Measurements from ENCODE around the gene ERBB4.

Gene ERBB4

GRCh38 chr2:211985393-211985792 lies 553.2 kb downstream of the ERBB4 start:
- H3K27ac Mint-ChIP-seq, result no peak overlapping the region
- no peaks in the 10 kb centered on the region for H3K27me3 Mint-ChIP-seq
- H3K36me3 Mint-ChIP-seq, result no peaks in the 10 kb centered on the region
- H3K4me1 Mint-ChIP-seq (ENCODE audit: low read depth), result no peaks in the 10 kb centered on the region
- H3K9me3 Mint-ChIP-seq (ENCODE audit: low read depth), result no peaks in the 10 kb centered on the region
- no peak overlapping the region for H3K4me3 Mint-ChIP-seq

DNA sequence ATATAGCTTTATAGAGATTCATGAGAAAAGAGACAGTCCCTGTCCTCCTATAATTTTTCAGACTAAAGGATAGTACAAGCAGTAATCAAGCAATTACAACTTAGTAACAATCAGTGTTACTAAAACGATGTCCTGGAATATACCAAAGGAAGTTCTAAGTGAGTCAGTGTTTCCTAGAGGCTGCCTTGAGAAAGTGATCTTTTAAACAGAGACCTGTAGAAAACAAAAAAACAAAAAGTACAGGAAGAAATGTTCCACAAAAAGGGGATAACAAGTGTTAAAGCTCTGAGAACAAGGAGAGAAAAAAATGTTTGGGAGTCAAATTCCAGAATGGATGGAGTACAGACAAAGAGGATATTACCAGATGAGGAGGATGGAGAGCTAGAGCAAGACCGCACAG lies 556.4 kb downstream of the ERBB4 start:
- H3K9me3 Mint-ChIP-seq (ENCODE audit: low read depth), result no peaks in the 10 kb centered on the region
- H3K27me3 Mint-ChIP-seq, result no peaks in the 10 kb centered on the region
- no peaks in the 10 kb centered on the region for H3K4me1 Mint-ChIP-seq (ENCODE audit: low read depth)
- H3K27ac Mint-ChIP-seq, result no peak overlapping the region
- H3K4me3 Mint-ChIP-seq, result no peak overlapping the region
- H3K36me3 Mint-ChIP-seq, result no peaks in the 10 kb centered on the region

- no peaks in the 10 kb centered on the region for H3K4me1 Mint-ChIP-seq (ENCODE audit: low read depth)
- H3K36me3 Mint-ChIP-seq, result no peaks in the 10 kb centered on the region
- H3K27me3 Mint-ChIP-seq, result no peaks in the 10 kb centered on the region
- H3K4me3 Mint-ChIP-seq, result no peak overlapping the region
- H3K27ac Mint-ChIP-seq, result no peak overlapping the region
- no peaks in the 10 kb centered on the region for H3K9me3 Mint-ChIP-seq (ENCODE audit: low read depth)
These were observed 557.2 kb downstream of the ERBB4 start for GRCh38 chr2:211981451-211981850.

DNA sequence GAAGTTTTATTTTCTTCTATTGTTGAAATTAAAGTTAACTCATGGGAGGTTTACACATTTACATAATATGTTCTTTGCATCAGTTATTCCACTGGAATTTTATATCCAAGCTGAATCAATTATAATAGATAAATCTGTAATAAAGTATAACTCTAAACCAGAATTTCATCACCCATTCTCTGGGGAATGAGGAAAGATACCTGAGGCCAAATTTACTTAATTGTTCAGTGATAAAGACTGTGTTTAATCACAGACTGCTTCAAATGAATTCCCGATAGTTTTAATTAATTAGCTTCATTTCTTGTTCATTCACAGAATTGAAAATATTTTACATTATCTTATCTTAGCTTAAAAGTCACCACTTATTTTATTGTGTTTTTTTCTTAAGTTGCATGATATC lies 562.5 kb downstream of the ERBB4 start:
- Mint-ChIP-seq H3K36me3 (no peaks in the 10 kb centered on the region), H3K9me3 (ENCODE audit: low read depth) (peaks cover 5% of the 10 kb centered on the region), H3K27me3 (no peaks in the 10 kb centered on the region), H3K4me3 (no peak overlapping the region), H3K27ac (no peak overlapping the region), H3K4me1 (ENCODE audit: low read depth) (no peaks in the 10 kb centered on the region)

GRCh38 chr2:211967234-211967633 lies 571.4 kb downstream of the ERBB4 start:
- Mint-ChIP-seq H3K36me3 (no peaks in the 10 kb centered on the region), H3K27me3 (no peaks in the 10 kb centered on the region)

GRCh38 chr2:211963969-211964368 lies 574.6 kb downstream of the ERBB4 start:
- no peaks in the 10 kb centered on the region for H3K4me1 Mint-ChIP-seq (ENCODE audit: low read depth)
- H3K9me3 Mint-ChIP-seq (ENCODE audit: low read depth), result peaks cover 5% of the 10 kb centered on the region
- no peaks in the 10 kb centered on the region for H3K36me3 Mint-ChIP-seq
- H3K27me3 Mint-ChIP-seq, result no peaks in the 10 kb centered on the region
- no peak overlapping the region for H3K27ac Mint-ChIP-seq
- no peak overlapping the region for H3K4me3 Mint-ChIP-seq

More at GRCh38 chr2:211967234-211967633, 571.4 kb downstream of the ERBB4 start:
- H3K27ac Mint-ChIP-seq, result no peak overlapping the region
- H3K9me3 Mint-ChIP-seq (ENCODE audit: low read depth), result peaks cover 14% of the 10 kb centered on the region
- no peak overlapping the region for H3K4me3 Mint-ChIP-seq
- H3K4me1 Mint-ChIP-seq (ENCODE audit: low read depth), result no peaks in the 10 kb centered on the region

DNA sequence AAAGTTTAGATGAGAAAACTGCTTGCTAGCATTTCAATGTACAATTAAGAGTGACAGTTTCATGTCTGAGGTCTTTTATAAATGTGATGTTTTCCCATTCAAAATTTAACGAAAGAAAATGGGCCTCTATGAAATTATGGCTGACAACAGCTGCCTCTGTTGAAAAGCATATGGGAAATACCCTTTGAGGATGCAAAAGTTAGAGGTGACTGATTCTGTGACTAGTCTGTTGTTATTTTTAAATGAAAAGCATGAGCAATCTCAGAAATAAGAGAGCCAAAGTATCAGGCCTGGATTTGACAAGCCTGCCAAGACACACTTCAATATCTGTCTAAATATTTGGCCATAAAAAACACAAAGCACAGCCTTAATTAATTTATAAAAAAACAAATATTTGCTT lies 580.8 kb downstream of the ERBB4 start:
- H3K36me3 Mint-ChIP-seq, result no peaks in the 10 kb centered on the region
- no peaks in the 10 kb centered on the region for H3K27me3 Mint-ChIP-seq
- no peak overlapping the region for H3K4me3 Mint-ChIP-seq
- no peak overlapping the region for H3K27ac Mint-ChIP-seq
- H3K4me1 Mint-ChIP-seq (ENCODE audit: low read depth), result no peaks in the 10 kb centered on the region
- H3K9me3 Mint-ChIP-seq (ENCODE audit: low read depth), result peaks cover 5% of the 10 kb centered on the region

DNA sequence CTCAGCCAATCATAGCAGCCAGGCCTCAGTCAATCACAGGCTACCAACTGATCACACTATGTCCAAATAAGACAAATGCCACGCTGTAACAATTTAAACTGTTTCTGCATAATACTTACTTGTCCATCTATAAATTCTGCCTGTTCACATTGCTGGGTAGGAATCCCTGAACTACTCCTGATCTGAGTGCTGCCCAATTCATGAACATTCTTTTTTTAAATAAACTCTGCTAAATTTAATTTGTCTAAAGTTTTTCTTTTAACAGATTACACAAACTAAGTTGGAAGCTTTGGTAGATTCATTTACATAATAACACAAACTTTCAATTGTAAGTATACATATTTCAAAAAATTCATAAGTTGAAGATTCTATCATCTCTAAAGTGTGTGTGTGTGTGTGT lies 583.0 kb downstream of the ERBB4 start:
- Mint-ChIP-seq H3K9me3 (ENCODE audit: low read depth) (peaks cover 7% of the 10 kb centered on the region), H3K27ac (no peak overlapping the region), H3K4me3 (no peak overlapping the region), H3K4me1 (ENCODE audit: low read depth) (no peaks in the 10 kb centered on the region), H3K27me3 (no peaks in the 10 kb centered on the region), H3K36me3 (no peaks in the 10 kb centered on the region)

GRCh38 chr2:211948932-211949331 lies 589.7 kb downstream of the ERBB4 start:
- Mint-ChIP-seq H3K36me3 (no peaks in the 10 kb centered on the region), H3K27me3 (no peaks in the 10 kb centered on the region), H3K4me3 (no peak overlapping the region), H3K27ac (no peak overlapping the region), H3K4me1 (ENCODE audit: low read depth) (no peaks in the 10 kb centered on the region), H3K9me3 (ENCODE audit: low read depth) (peaks cover 17% of the 10 kb centered on the region)

DNA sequence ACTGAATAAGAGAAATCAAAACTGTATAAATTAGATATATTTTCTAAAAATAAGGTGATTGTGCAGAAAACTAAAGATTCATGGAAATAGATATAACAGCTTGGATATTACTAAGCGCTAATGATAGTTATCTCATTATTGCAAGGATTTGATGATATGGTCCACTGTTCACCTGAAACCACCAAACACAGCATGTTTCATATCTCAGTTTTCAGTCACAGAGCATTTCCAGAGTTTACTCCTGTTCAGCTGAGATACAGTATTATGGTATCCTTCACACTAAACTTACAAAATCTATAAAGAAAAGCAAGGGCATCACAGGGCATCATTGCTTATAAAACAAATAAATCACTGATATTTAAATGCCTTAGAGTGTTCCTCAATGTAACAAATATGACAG lies 591.6 kb downstream of the ERBB4 start:
- Mint-ChIP-seq H3K9me3 (ENCODE audit: low read depth) (peaks cover 15% of the 10 kb centered on the region), H3K27ac (no peak overlapping the region)

GRCh38 chr2:211944572-211944971 lies 594.0 kb downstream of the ERBB4 start:
- Mint-ChIP-seq H3K4me3 (no peak overlapping the region), H3K4me1 (ENCODE audit: low read depth) (no peaks in the 10 kb centered on the region)

More for the DNA sequence above, 591.6 kb downstream of the ERBB4 start:
- Mint-ChIP-seq H3K4me3 (no peak overlapping the region), H3K4me1 (ENCODE audit: low read depth) (no peaks in the 10 kb centered on the region), H3K36me3 (no peaks in the 10 kb centered on the region), H3K27me3 (no peaks in the 10 kb centered on the region)

DNA sequence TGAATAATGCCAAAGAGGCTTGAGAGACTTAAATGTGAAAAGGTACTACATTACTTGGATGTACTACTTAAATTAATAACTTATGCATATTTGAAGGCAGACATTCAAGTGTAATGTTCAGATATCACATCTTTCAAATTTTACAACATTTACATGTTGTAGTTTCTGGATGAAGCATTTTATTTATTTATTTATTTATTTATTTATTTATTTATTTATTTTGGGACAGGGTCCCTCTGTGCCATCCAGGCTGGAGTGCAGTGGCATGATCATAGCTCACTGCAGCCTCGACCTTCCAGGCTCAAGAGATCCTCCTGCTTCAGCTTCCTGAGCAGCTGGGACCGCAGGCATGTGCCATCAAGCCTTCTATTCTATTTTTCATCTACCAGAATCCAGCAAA lies 596.4 kb downstream of the ERBB4 start:
- H3K27me3 Mint-ChIP-seq, result no peaks in the 10 kb centered on the region
- H3K36me3 Mint-ChIP-seq, result no peaks in the 10 kb centered on the region
- no peak overlapping the region for H3K27ac Mint-ChIP-seq
- no peaks in the 10 kb centered on the region for H3K4me1 Mint-ChIP-seq (ENCODE audit: low read depth)
- no peaks in the 10 kb centered on the region for H3K9me3 Mint-ChIP-seq (ENCODE audit: low read depth)
- no peak overlapping the region for H3K4me3 Mint-ChIP-seq

More at GRCh38 chr2:211944572-211944971, 594.0 kb downstream of the ERBB4 start:
- peaks cover 6% of the 10 kb centered on the region for H3K9me3 Mint-ChIP-seq (ENCODE audit: low read depth)
- no peaks in the 10 kb centered on the region for H3K36me3 Mint-ChIP-seq
- no peak overlapping the region for H3K27ac Mint-ChIP-seq
- H3K27me3 Mint-ChIP-seq, result no peaks in the 10 kb centered on the region

DNA sequence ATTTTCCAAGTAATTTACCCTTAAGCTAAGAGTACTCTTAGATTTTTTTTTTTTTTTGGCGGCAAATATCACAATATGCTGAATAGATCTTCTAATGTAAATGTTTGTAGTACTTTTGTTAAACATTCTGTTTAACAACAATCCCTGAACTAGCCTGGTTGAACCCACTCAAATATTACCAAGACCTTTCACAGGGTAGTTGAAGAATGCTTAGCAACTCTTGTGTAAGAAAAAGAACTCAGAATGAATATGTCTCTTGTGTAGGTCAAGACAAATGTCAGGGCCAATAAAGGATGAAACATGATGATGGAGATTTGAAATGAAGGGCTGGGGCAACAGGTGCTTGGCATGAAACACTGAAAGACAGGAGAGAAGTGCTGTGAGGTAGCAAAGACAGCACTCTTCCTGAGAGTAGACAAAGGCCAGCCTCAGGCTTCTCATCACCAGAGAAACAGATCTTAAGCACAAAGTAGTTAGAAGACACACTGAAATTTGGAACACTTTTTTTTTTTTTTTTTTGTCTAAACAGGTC lies 597.3 kb downstream of the ERBB4 start:
- Mint-ChIP-seq H3K27me3 (no peaks in the 10 kb centered on the region), H3K27ac (no peak overlapping the region), H3K4me1 (ENCODE audit: low read depth) (no peaks in the 10 kb centered on the region), H3K4me3 (no peak overlapping the region), H3K9me3 (ENCODE audit: low read depth) (no peaks in the 10 kb centered on the region), H3K36me3 (no peaks in the 10 kb centered on the region)

DNA sequence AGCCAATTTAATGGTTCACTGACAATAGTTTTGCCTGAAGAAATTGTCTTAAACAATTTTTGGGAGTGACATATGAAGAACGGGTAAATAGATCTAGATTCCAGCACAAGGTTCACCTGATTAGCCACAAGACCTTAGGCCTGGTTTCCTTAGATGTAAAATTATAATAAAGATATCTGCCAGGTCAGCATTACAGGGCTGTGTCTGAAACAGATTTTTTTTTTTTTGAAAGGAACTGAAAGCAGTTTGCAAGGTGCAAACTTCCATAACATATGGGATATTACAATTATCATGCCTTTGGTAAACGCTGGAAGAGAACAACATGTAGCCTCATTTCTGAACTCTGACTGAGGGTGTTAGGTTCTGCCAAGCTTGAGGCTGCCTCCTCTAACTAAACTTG lies 599.4 kb downstream of the ERBB4 start:
- H3K4me3 Mint-ChIP-seq, result no peak overlapping the region
- no peaks in the 10 kb centered on the region for H3K27me3 Mint-ChIP-seq
- H3K27ac Mint-ChIP-seq, result no peak overlapping the region
- H3K36me3 Mint-ChIP-seq, result no peaks in the 10 kb centered on the region
- no peaks in the 10 kb centered on the region for H3K4me1 Mint-ChIP-seq (ENCODE audit: low read depth)
- no peaks in the 10 kb centered on the region for H3K9me3 Mint-ChIP-seq (ENCODE audit: low read depth)

DNA sequence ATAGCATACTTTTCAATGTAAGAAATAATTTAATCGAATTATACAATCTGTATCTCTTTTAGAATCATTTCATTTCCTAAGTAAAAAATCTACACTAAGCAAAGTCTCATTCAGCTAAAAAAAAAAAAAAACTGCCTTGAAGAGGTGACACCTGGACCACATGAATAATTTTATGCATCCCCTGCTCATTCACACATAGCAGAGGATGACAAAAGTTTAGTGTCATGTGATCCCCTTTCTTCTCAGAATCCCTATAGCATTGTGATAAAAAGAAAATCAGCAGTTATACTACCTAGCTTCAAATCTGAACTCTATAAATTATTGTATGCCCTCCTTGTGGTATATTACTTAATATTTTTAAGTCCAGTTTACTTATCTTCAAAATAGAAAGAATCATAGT lies 603.8 kb downstream of the ERBB4 start:
- Mint-ChIP-seq H3K27me3 (no peaks in the 10 kb centered on the region), H3K27ac (no peak overlapping the region), H3K9me3 (ENCODE audit: low read depth) (no peaks in the 10 kb centered on the region), H3K36me3 (no peaks in the 10 kb centered on the region), H3K4me3 (no peak overlapping the region), H3K4me1 (ENCODE audit: low read depth) (no peaks in the 10 kb centered on the region)

DNA sequence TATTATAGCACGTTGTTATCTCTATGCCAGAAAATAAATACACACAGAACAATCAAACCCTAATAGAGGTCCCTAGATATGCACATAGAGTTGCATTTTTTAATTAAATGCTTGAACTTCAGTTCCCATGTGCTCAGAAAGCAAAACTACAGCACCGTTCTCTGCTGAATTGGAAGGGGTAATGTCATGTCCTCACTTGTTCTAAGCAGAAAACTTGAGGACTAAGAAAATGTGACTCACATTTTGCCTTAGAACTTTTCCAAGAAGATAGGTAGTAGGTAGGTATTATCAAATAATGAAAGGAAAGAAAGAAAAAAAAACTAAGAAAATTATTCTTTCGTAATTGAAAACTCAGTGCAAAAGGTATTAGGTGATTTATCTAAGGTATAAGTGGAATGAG lies 607.3 kb downstream of the ERBB4 start:
- no peaks in the 10 kb centered on the region for H3K27me3 Mint-ChIP-seq
- no peaks in the 10 kb centered on the region for H3K9me3 Mint-ChIP-seq (ENCODE audit: low read depth)
- H3K4me1 Mint-ChIP-seq (ENCODE audit: low read depth), result no peaks in the 10 kb centered on the region
- H3K36me3 Mint-ChIP-seq, result no peaks in the 10 kb centered on the region
- H3K4me3 Mint-ChIP-seq, result no peak overlapping the region
- no peak overlapping the region for H3K27ac Mint-ChIP-seq
